K562 (cell line): Measurements from ENCODE around the gene NAA50. TPM values are rescaled to one million over a fixed set of nuclear protein-coding genes. Genes with fewer than 3 reads are reported as not detected.

Source experiments
- ATF6 ChIP-seq: sonication (generic); formaldehyde crosslinking; IDR thresholded peaks from 2 replicates; pipeline ENCODE4 v1.4.0; 2020; ENCODE audit warnings: mild to moderate bottlenecking, missing genetic modification reagents
- CGGBP1 ChIP-seq: fragments of 250-450 bp; sonication (Bioruptor Pico); IDR thresholded peaks from 2 replicates; pipeline ENCODE4 v1.9.0; 2021; ENCODE audit warnings: mild to moderate bottlenecking
- DMBX1 ChIP-seq: fragments of 250-450 bp; sonication (Bioruptor Pico); IDR thresholded peaks from 2 replicates; pipeline ENCODE4 v1.8.0; 2022; ENCODE audit warnings: inconsistent platforms, mild to moderate bottlenecking, moderate library complexity, borderline replicate concordance
- FOXK2 ChIP-seq, 2 experiments: fragments of 450-650 bp; IDR thresholded peaks in 1 of 2; conservative IDR thresholded peaks in 1 of 2; 2 replicates each; pipeline ENCODE4 v1.6.1; 2016; ENCODE audit warnings: low read depth in 2 of 2, mild to moderate bottlenecking in 1 of 2
- GATAD2A ChIP-seq: fragments of 450-650 bp; IDR thresholded peaks from 2 replicates; pipeline ENCODE4 v1.6.1; 2017
- GTF2A2 ChIP-seq: IDR thresholded peaks from 2 replicates; pipeline ENCODE4 v1.6.1; 2016; ENCODE audit warnings: mild to moderate bottlenecking, missing genetic modification characterization, missing compliant biosample characterization
- HNRNPH1 ChIP-seq: fragments of 200-400 bp; formaldehyde crosslinking; optimal IDR thresholded peaks from 2 replicates; pipeline ENCODE3; 2017; ENCODE audit warnings: low read depth, mild to moderate bottlenecking, low read length, moderate library complexity
- MECOM ChIP-seq: fragments of 250-450 bp; sonication (Bioruptor Pico); IDR thresholded peaks from 2 replicates; pipeline ENCODE4 v1.8.0; 2022; ENCODE audit warnings: inconsistent platforms
- NFIC ChIP-seq: fragments of 450-650 bp; IDR thresholded peaks from 2 replicates; pipeline ENCODE4 v1.6.1; 2017; ENCODE audit warnings: mild to moderate bottlenecking, inconsistent platforms
- NUFIP1 ChIP-seq: fragments of 450-650 bp; IDR thresholded peaks from 2 replicates; pipeline ENCODE4 v1.6.1; 2018; ENCODE audit not compliant: partially characterized antibody
- PRMT5 ChIP-seq: sonication (generic); formaldehyde crosslinking; IDR thresholded peaks from 2 replicates; pipeline ENCODE4 v1.5.0; 2020; ENCODE audit warnings: missing genetic modification reagents
- PTBP1 ChIP-seq: fragments of 200-400 bp; formaldehyde crosslinking; IDR thresholded peaks from 2 replicates; pipeline ENCODE4 v1.6.1; 2017; ENCODE audit warnings: low read depth, low read length
- RAD51 ChIP-seq: fragments of 450-650 bp; IDR thresholded peaks from 2 replicates; pipeline ENCODE4 v1.7.1; 2016; ENCODE audit warnings: low read depth, mild to moderate bottlenecking, borderline replicate concordance
- RCOR1 ChIP-seq, 2 experiments: IDR thresholded peaks; 2 replicates each; pipeline ENCODE4 v1.6.1; 2012; ENCODE audit warnings: low read depth in 2 of 2, low read length in 2 of 2, borderline replicate concordance in 1 of 2, improper control_type of control experiment in 1 of 2
- SLC30A9 ChIP-seq: fragments of 250-450 bp; sonication (Bioruptor Pico); IDR thresholded peaks from 2 replicates; pipeline ENCODE4 v1.8.0; 2022; ENCODE audit warnings: mild to moderate bottlenecking, moderate library complexity
- SNAPC5 ChIP-seq: fragments of 250-450 bp; sonication (Bioruptor Pico); IDR thresholded peaks from 2 replicates; pipeline ENCODE4 v1.8.0; 2021; ENCODE audit warnings: moderate library complexity, mild to moderate bottlenecking, inconsistent platforms
- STAT5B ChIP-seq: fragments of 250-450 bp; sonication (Bioruptor Pico); IDR thresholded peaks from 2 replicates; pipeline ENCODE4 v1.8.0; 2021; ENCODE audit warnings: mild to moderate bottlenecking, inconsistent platforms
- TCF3 ChIP-seq: sonication (generic); formaldehyde crosslinking; IDR thresholded peaks from 2 replicates; pipeline ENCODE4 v1.4.0; 2020; ENCODE audit warnings: mild to moderate bottlenecking, missing genetic modification reagents
- TEAD4 ChIP-seq, 2 experiments: sonication (generic) in 1 of 2; formaldehyde crosslinking in 1 of 2; IDR thresholded peaks; 2 replicates each; pipeline versions ENCODE4 v1.6.1 to v1.8.0; 2012 to 2022; ENCODE audit warnings: borderline replicate concordance in 1 of 2, inconsistent platforms in 1 of 2, low read length in 1 of 2, mild to moderate bottlenecking in 1 of 2, missing genetic modification reagents in 1 of 2
- YBX1 ChIP-seq: fragments of 450-650 bp; IDR thresholded peaks from 2 replicates; pipeline ENCODE4 v1.7.1; 2016; ENCODE audit warnings: mild to moderate bottlenecking
- ZKSCAN3 ChIP-seq: fragments of 250-450 bp; sonication (Bioruptor Pico); IDR thresholded peaks from 2 replicates; pipeline ENCODE4 v1.4.0; 2020
- ZNF639 ChIP-seq, 2 experiments: fragments of 200-800 bp in 1 of 2; sonication (Bioruptor generic) in 1 of 2; sonication (generic) in 1 of 2; formaldehyde crosslinking in 1 of 2; IDR thresholded peaks in 1 of 2; conservative IDR thresholded peaks in 1 of 2; 2 replicates each; pipeline versions ENCODE4 v1.5.0 to v1.6.1; 2016 to 2020; ENCODE audit warnings: missing compliant biosample characterization in 1 of 2, missing genetic modification characterization in 1 of 2, missing genetic modification reagents in 1 of 2
- polyA plus RNA-seq, 8 experiments: library from polyadenylated mRNA; depleted of rRNA in 4 of 8; stranded (reverse) in 5 of 8; unstranded in 3 of 8; fragments of >200 nt; fragmentation: Nextera tagmentation in 2 of 8; fragmentation: Illumina TruSeq in 1 of 8; extraction: Ambion mirVana in 2 of 8; extraction: Trizol in 1 of 8; gene quantifications; 2 replicates each; pipeline versions ENCODE4 v1.2.1 to v1.2.3, GENCODE V29; 2011 to 2014; ENCODE audit warnings: inconsistent platforms in 1 of 8, missing spikeins in 1 of 8
- total RNA-seq, 7 experiments: library from RNA; depleted of rRNA in 6 of 7; stranded (reverse); fragments of >200 nt in 6 of 7; fragmentation: Illumina TruSeq in 2 of 7; extraction: Trizol in 2 of 7; gene quantifications; 2 replicates each; pipeline versions ENCODE4 v1.2.1 to v1.2.3, GENCODE V29; 2011 to 2021; ENCODE audit warnings: low replicate concordance in 1 of 7
- TF ChIP-seq, protein P1 (sequence below): sonication (generic); formaldehyde crosslinking; IDR thresholded peaks from 2 replicates; pipeline ENCODE4 v1.8.0; 2022; ENCODE audit warnings: missing genetic modification reagents, mild to moderate bottlenecking, moderate library complexity, borderline replicate concordance

NAA50 gene
- total and polyA plus RNA-seq, 9 of the 15 experiments (the other 6 are each of a cell fraction or from before 2014, with no cell fraction given), result 40.0 to 301 (median 112) TPM

GRCh38 chr3:113746548-113747282, 666 bp upstream of the NAA50 start, which contains the start of gene ATP6V1A (continued):
- TF ChIP-seq ZNF639 (CRISPR knock-in tag; conservative IDR thresholded peaks at IDR 0.05 in 1 of 2, IDR thresholded peaks at IDR 0.05 in 1 of 2), result peak in 1 of 2 experiments; percentile 73; a peak in 1 of 4 replicates
- no peak for TF ChIP-seq FOXK2 (conservative IDR thresholded peaks at IDR 0.05 in 1 of 2, IDR thresholded peaks at IDR 0.05 in 1 of 2; ENCODE audit: low read depth in 2 of 2)
- no peak for TF ChIP-seq GATAD2A
- no peak for TF ChIP-seq NUFIP1
- TF ChIP-seq, protein P1, sequence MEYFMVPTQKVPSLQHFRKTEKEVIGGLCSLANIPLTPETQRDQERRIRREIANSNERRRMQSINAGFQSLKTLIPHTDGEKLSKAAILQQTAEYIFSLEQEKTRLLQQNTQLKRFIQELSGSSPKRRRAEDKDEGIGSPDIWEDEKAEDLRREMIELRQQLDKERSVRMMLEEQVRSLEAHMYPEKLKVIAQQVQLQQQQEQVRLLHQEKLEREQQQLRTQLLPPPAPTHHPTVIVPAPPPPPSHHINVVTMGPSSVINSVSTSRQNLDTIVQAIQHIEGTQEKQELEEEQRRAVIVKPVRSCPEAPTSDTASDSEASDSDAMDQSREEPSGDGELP (CRISPR knock-in tag), result peak; percentile 52; the same call in 1 of the 2 replicates
- TF ChIP-seq CGGBP1 (CRISPR knock-in tag), result no peak
- TF ChIP-seq HNRNPH1, result no peak
- no peak for TF ChIP-seq PTBP1
- TF ChIP-seq SLC30A9, result no peak
- peak; percentile 72 for TF ChIP-seq TEAD4 (IDR thresholded peaks at IDR 0.05; ENCODE audit: low read length)
- no peak for TF ChIP-seq TEAD4 (CRISPR knock-in tag; IDR thresholded peaks at IDR 0.05; ENCODE audit: borderline replicate concordance)
- no peak for TF ChIP-seq STAT5B
- no peak for TF ChIP-seq YBX1
- no peak for TF ChIP-seq RCOR1 (IDR thresholded peaks at IDR 0.05; ENCODE audit: borderline replicate concordance in 1 of 2, low read depth in 2 of 2, low read length in 2 of 2)
- TF ChIP-seq PRMT5, result no peak
- peak; percentile 79 for TF ChIP-seq NFIC
- peak; percentile 48; the same call in 1 of the 2 replicates for TF ChIP-seq DMBX1 (CRISPR knock-in tag)
- TF ChIP-seq SNAPC5 (CRISPR knock-in tag), result no peak
- TF ChIP-seq MECOM (CRISPR knock-in tag), result no peak
- TF ChIP-seq ZKSCAN3 (CRISPR knock-in tag), result no peak
- no peak for TF ChIP-seq GTF2A2
- TF ChIP-seq RAD51, result peak; percentile 92
- no peak for TF ChIP-seq ATF6 (CRISPR knock-in tag)
- no peak for TF ChIP-seq TCF3
